HCT116 (cell line): ENCODE data around the gene PHKB. TPM values are rescaled to one million over a fixed set of nuclear protein-coding genes. Genes with fewer than 3 reads are reported as not detected.

ENCODE experiments used
- ATAC-seq: fragments of 200-7000 bp; cut with Tn5 transposase; 2 replicates; pipeline ENCODE4 v1.9.1; 2020; ENCODE audit warnings: mild to moderate bottlenecking, moderate library complexity
- BruUV-seq: library from RNA; stranded (reverse); fragments of 400-500 nt; replicated peaks from 2 replicates; lab custom pipeline; 2021; lab: Mats Ljungman, UMichigan
- CTCF ChIA-PET: fragments of 300-600 bp; sonication (Branson Sonifier 250); formaldehyde crosslinking; loops from one replicate; lab custom pipeline; 2021; ENCODE audit warnings: antibody characterized with exemption; lab: Charles Lee
- POLR2A ChIA-PET: fragments of 300-600, 350-600 bp; sonication (Branson Sonifier 250); formaldehyde crosslinking; loops from one replicate; lab custom pipeline; 2021; ENCODE audit warnings: antibody characterized with exemption; lab: Charles Lee
- RAD21 ChIA-PET, 2 experiments: fragments of 300-600 bp; sonication (Branson Sonifier 250); formaldehyde crosslinking; loops; one replicate each; lab custom pipeline; 2023; ENCODE audit warnings: low total read pairs in 2 of 2; ENCODE audit not compliant: uncharacterized antibody in 2 of 2, unreplicated experiment in 2 of 2, low non-redundant PET in 1 of 2; lab: Charles Lee
- DNase-seq: peaks from one replicate; pipeline ENCODE4 v3.0.0-alpha.2; 2010; ENCODE audit warnings: low read depth, low spot score
- H2AFZ ChIP-seq: fragments of 200-600 bp; shearing (Covaris generic), sonication (generic); 2 replicates; pipeline ENCODE4 v1.6.1; 2017; ENCODE audit warnings: low read depth, mixed run types, mixed read lengths, antibody characterized with exemption, low read length; ENCODE audit not compliant: poor library complexity, severe bottlenecking
- H3K27ac ChIP-seq: 2 replicates; pipeline ENCODE4 v1.5.1; 2012; ENCODE audit warnings: low read depth, low read length
- H3K27me3 ChIP-seq: fragments of 200-600 bp; sonication (generic); 2 replicates; pipeline ENCODE4 v1.6.1; 2016; ENCODE audit warnings: mixed run types, low read length, mixed read lengths; ENCODE audit not compliant: insufficient read depth
- H3K36me3 ChIP-seq, 2 experiments: fragments of 200-500 bp in 1 of 2; fragments of 200-600 bp in 1 of 2; sonication (Bioruptor generic) in 1 of 2; sonication (generic) in 1 of 2; 2 replicates each; pipeline versions ENCODE4 v1.5.1 to v1.6.1; 2014 to 2016; ENCODE audit warnings: low read length in 2 of 2, inconsistent platforms in 1 of 2, mixed read lengths in 1 of 2, mixed run types in 1 of 2; ENCODE audit not compliant: insufficient read depth in 2 of 2, control insufficient read depth in 1 of 2
- H3K4me1 ChIP-seq, 2 experiments: fragments of 200-600 bp in 1 of 2; sonication (generic) in 1 of 2; 2 replicates each; pipeline versions ENCODE4 v1.5.1 to v1.6.1; 2012 to 2017; ENCODE audit warnings: low read length in 2 of 2, inconsistent platforms in 1 of 2, mild to moderate bottlenecking in 1 of 2, mixed read lengths in 1 of 2, mixed run types in 1 of 2, moderate library complexity in 1 of 2; ENCODE audit not compliant: insufficient read depth in 2 of 2, control insufficient read depth in 1 of 2
- H3K4me2 ChIP-seq: fragments of 200-600 bp; sonication (generic); 2 replicates; pipeline ENCODE4 v1.6.1; 2017; ENCODE audit warnings: mixed run types, low read length, mixed read lengths
- H3K4me3 ChIP-seq, 2 experiments: fragments of 200-600 bp in 1 of 2; sonication (generic) in 1 of 2; replicated peaks in 1 of 2; 2 replicates each; pipeline ENCODE4 v1.5.1; 2011 to 2016; ENCODE audit warnings: low read length in 2 of 2, control low read depth in 1 of 2, low read depth in 1 of 2, mild to moderate bottlenecking in 1 of 2, mixed read lengths in 1 of 2, mixed run types in 1 of 2
- H3K79me2 ChIP-seq: fragments of 200-600 bp; sonication (generic); 2 replicates; pipeline ENCODE4 v1.6.1; 2017; ENCODE audit warnings: mild to moderate bottlenecking, mixed run types, low read length, moderate library complexity, mixed read lengths; ENCODE audit not compliant: insufficient read depth
- H3K9ac ChIP-seq: fragments of 200-600 bp; sonication (generic); 2 replicates; pipeline ENCODE4 v1.6.1; 2016; ENCODE audit warnings: low read length, mixed read lengths
- H3K9me2 ChIP-seq: fragments of 200-600 bp; sonication (generic), shearing (Covaris generic); 2 replicates; pipeline ENCODE4 v1.6.1; 2017; ENCODE audit warnings: mixed run types, mild to moderate bottlenecking, moderate library complexity; ENCODE audit not compliant: insufficient read depth
- H3K9me3 ChIP-seq, 2 experiments: fragments of 200-500 bp in 1 of 2; fragments of 200-600 bp in 1 of 2; sonication (Bioruptor generic) in 1 of 2; sonication (generic) in 1 of 2; 2 replicates each; pipeline ENCODE4 v1.6.1; 2014 to 2017; ENCODE audit warnings: low read length in 2 of 2, mixed read lengths in 2 of 2, inconsistent platforms in 1 of 2, low read depth in 1 of 2, mild to moderate bottlenecking in 1 of 2, mixed run types in 1 of 2, moderate library complexity in 1 of 2; ENCODE audit not compliant: control insufficient read depth in 1 of 2, insufficient read depth in 1 of 2
- H4K20me1 ChIP-seq: fragments of 200-600 bp; sonication (generic), shearing (Covaris generic); 2 replicates; pipeline ENCODE4 v1.6.1; 2017; ENCODE audit warnings: mixed run types, mild to moderate bottlenecking, moderate library complexity; ENCODE audit not compliant: insufficient read depth
- CBX3 ChIP-seq: IDR thresholded peaks from 2 replicates; pipeline ENCODE4 v1.6.1; 2012; ENCODE audit warnings: low read depth
- FOSL1 ChIP-seq: IDR thresholded peaks from 2 replicates; pipeline ENCODE4 v1.6.1; 2012; ENCODE audit warnings: low read depth
- JUND ChIP-seq: IDR thresholded peaks from 2 replicates; pipeline ENCODE4 v1.6.1; 2012
- intact Hi-C: fragments of 100-400 bp; cut with micrococcal nuclease; formaldehyde crosslinking; loops from 2 replicates; pipeline ENCODE4 v1.10.0; 2022
- total RNA-seq: library from RNA; stranded (reverse); gene quantifications from one replicate; pipeline ENCODE4 v1.2.1, GENCODE V29; 2021; ENCODE audit not compliant: unreplicated experiment
- TF ChIP-seq, protein P1 (sequence below): IDR thresholded peaks from 2 replicates; pipeline ENCODE4 v1.6.1; 2012; ENCODE audit warnings: low read depth

PHKB gene
- total RNA-seq, 1 experiment from 2014 or later = 30.5 TPM

DNA sequence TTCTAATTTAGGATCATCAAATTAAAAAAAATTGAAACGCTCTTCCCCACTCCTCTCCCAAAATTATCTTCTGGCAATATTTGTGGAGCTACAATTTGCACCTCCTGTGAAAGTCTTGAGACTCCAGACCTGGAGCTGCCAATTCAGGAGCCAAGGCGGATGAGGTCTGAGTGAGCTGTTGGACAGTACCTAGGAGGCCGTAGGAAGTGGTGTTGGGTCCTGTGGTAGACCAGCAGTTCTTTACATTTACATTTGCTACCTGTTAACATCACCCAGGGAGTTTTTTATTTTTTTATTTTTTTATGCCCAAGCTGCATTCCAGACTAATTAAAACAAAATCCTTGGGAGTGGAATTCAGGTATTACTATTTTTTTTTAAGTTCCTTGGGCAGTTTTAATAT is 271.0 kb downstream of the PHKB start:
- CTCF ChIA-PET = no interaction called here

DNA sequence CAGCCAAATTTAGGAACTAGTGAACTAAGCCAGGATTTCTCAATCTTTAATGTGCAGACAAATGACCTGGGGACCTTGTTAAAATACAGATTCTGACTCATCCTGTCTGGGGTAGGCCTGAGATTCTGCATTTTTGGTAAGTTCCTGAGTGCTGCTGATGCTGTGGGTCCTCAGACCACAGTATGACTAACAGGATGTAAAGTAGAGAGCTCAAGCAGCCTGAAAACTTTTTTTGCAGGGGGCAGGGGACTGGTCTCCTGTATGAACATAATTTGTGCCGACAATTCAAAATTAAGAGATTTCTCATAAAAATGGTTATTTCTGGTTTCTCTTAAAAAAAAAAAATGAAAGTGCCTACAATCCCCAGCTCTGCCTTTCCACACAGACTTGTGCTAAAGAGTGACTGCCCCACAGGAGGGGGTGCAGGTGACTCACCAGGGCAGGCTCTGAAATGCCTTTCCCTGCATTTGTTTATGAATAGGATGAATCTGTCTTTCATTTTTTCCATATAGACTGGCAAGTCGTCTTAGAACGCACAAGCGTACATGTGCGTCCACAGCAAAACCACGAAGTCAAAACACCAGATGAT is 271.5 kb downstream of the PHKB start:
- H3K9me3 ChIP-seq = no peaks in the 10 kb centered on the region
- ATAC-seq = peak; percentile 82
- TF ChIP-seq, protein P1, sequence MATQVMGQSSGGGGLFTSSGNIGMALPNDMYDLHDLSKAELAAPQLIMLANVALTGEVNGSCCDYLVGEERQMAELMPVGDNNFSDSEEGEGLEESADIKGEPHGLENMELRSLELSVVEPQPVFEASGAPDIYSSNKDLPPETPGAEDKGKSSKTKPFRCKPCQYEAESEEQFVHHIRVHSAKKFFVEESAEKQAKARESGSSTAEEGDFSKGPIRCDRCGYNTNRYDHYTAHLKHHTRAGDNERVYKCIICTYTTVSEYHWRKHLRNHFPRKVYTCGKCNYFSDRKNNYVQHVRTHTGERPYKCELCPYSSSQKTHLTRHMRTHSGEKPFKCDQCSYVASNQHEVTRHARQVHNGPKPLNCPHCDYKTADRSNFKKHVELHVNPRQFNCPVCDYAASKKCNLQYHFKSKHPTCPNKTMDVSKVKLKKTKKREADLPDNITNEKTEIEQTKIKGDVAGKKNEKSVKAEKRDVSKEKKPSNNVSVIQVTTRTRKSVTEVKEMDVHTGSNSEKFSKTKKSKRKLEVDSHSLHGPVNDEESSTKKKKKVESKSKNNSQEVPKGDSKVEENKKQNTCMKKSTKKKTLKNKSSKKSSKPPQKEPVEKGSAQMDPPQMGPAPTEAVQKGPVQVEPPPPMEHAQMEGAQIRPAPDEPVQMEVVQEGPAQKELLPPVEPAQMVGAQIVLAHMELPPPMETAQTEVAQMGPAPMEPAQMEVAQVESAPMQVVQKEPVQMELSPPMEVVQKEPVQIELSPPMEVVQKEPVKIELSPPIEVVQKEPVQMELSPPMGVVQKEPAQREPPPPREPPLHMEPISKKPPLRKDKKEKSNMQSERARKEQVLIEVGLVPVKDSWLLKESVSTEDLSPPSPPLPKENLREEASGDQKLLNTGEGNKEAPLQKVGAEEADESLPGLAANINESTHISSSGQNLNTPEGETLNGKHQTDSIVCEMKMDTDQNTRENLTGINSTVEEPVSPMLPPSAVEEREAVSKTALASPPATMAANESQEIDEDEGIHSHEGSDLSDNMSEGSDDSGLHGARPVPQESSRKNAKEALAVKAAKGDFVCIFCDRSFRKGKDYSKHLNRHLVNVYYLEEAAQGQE = no peak
- no peak for TF ChIP-seq FOSL1
- 0 out of 2 replicates have a peak, but pooled peaks have one; percentile 27 for TF ChIP-seq JUND
- no peaks in the 10 kb centered on the region for H3K36me3 ChIP-seq
- no TSS peak for BruUV-seq
- 0 out of 2 replicates have a peak, but pooled peaks cover 5% of the 10 kb centered on the region for H3K27me3 ChIP-seq
- no peak overlapping the region for H3K9ac ChIP-seq
- H3K9me2 ChIP-seq = no peaks in the 10 kb centered on the region
- RAD21 ChIA-PET = interaction anchor here in 1 of 2 experiments (0.7 kb wide), 1 partner anchor 269 kb away, joined by 3 read pairs; no protein-coding TSS in a partner anchor
- peaks cover 8 to 13% of the 10 kb centered on the region in 2 experiments for H3K4me1 ChIP-seq
- CTCF ChIA-PET = no interaction called here
- POLR2A ChIA-PET = no interaction called here
- peak overlapping the region; percentile 1; the same call in 1 of the 2 replicates for H3K4me2 ChIP-seq
- H3K27ac ChIP-seq = no peak overlapping the region
- no peak overlapping the region for H2AFZ ChIP-seq
- H3K4me3 ChIP-seq = no peak overlapping the region
- DNase-seq = peak; percentile 42
- intact Hi-C loops = no loop called here
- no peaks in the 10 kb centered on the region for H3K79me2 ChIP-seq
- no peaks in the 10 kb centered on the region for H4K20me1 ChIP-seq

More for the DNA sequence above, 271.0 kb downstream of the PHKB start:
- ATAC-seq (no peak), DNase-seq (no peak)
- Histone ChIP-seq H3K4me1 (peaks cover 8 to 13% of the 10 kb centered on the region in 2 experiments), H3K27me3 (0 out of 2 replicates have a peak, but pooled peaks cover 7% of the 10 kb centered on the region), H3K9me2 (no peaks in the 10 kb centered on the region), H3K9me3 (no peaks in the 10 kb centered on the region), H2AFZ (no peak overlapping the region), H3K9ac (no peak overlapping the region), H3K4me3 (no peak overlapping the region), H3K36me3 (no peaks in the 10 kb centered on the region), H3K79me2 (no peaks in the 10 kb centered on the region), H3K4me2 (peak overlapping the region; percentile 1; the same call in 1 of the 2 replicates), H3K27ac (no peak overlapping the region), H4K20me1 (no peaks in the 10 kb centered on the region)
- TF ChIP-seq CBX3 = no peak
- intact Hi-C loops = no loop called here
- ChIA-PET POLR2A (no interaction called here), RAD21 (interaction anchor here in 1 of 2 experiments (0.7 kb wide), 1 partner anchor 269 kb away, joined by 3 read pairs; no protein-coding TSS in a partner anchor)
- no TSS peak for BruUV-seq
